NCI-H2029 (cell line): ENCODE results near the gene SPAG7.

Experiments used
- DNase-seq: peaks from one replicate; lab custom pipeline; 2025; lab: John Stamatoyannopoulos, UW

SPAG7 gene

DNA sequence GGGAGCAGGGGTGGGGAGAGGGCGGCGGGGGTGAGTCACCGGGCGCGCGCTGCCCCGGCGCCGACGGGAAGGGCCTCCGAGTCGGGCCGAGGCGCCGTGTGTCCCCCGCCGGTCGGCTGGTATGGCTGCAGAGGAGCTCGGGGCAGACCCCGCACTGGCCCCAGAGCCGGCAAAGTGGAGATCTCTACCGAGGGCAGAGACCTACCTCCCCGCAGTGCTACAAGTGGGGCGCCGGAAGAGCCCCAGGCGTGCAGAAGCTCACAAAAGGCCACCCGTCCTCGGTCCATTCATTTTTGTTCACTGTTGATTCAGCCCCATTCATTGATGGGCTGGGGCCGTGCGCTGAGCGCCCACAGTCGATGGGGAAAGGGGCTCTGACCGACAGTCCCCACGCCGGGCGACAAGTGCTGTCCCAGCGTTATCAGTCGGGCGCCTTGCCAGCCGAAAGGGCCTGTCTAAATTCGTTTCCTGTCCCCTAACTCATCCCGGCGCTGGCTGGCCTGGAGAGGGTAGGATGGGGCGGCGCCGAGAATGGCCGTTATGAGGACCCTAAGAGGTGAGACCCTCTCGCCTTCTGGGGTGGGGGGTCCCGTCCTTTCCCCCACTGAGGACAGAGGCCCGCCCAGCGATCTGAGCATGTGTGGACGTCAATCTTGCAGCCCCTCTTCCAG is 17.4 kb downstream of the SPAG7 start:
- peak; percentile 31 for DNase-seq

DNA sequence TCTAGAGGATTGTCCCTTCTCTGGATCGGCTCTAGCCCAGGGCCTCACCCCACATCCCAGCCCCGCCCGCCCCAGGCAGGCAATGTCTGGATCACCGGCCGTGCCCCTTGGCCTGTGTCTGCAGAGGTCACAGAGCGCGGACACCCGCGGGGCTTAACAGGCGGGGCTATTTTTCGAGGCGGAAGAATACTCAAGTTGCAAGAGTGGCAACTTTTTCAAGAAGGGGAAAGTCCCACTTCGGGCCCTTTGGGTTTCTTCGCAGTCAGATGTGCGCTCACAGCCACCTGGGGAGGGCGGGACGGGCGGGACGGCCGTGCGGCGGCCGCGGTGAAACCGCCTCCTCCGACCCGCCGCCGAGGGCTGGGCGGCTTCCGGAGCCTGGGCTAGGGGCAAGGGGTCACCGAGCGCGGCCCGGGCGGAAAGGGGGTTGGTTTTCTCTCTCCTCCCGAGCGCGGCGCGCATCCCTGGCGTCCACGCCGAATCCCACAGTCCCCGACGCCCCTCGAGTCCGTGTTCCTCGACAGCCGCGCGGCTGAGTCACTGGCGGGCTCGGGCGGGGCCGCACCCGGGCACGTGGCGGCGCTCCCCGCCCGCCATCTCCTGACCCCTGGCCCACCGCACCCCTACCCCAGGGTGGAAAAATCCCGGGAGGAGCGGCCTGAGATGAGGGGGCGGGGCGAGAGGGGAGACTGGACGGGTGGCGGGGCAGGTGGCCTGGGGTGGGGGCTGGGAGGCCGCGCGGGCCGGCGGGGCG is 18.1 kb downstream of the SPAG7 start:
- DNase-seq = no peak

DNA sequence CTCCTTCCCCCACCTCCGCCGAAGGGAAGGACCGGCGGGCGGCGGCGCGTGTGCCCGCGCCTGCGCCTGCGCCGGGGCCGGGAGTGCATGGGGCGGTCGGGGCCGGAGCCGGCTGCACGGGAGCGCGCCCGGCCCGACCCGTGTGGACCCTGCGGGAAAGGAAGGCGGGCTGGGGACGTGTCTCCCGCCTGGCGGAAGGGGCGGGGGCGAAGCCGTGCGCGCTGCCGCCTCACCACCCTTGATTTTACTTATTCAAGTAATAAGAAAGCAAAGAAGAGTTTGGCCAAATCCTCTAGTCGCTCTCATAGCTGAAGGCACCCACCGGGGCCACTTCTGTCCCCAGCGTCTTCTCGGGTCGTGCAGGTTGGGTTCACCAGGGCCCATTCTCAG is 18.7 kb downstream of the SPAG7 start:
- DNase-seq = peak; percentile 69

DNA sequence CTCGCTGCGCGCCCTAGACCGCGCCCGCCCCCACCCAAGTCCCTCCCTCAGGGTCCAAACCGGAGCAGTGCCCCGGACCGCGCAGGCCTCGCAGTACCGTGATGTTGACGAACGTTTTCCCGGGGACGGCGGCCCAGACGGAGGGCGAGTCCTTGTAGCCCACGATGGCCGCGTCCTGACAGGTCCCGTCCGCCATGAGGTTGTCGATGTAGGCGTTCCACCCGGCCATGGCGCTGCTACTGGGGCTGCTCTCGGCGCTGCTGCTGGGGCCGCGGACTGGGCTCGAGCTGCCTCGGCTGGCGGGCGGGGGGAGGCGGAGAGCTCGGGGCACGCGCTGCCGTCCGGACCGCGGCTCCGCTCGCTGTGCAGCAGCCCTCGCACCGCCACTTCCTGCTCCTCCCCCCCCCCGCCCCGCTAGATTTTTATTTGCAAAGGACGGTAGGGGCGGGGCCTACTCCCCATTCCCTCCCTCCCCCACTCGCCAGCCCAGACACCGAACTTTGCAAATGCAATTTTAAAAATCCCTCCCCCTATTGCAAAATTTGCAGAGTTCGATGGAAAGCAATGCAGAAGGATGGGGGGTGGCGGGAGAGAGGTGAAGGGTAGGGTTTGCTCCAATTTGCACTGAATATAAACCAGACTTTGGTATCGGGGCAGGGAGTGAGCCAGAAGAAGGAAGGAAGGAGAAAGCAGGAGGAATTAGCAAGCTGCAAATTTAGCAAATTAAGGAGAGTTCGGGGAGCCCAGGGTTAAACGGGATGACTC is 19.3 kb downstream of the SPAG7 start, which contains the start of gene PFN1:
TSS of gene PFN1 (minus strand) at position 365 of the 765 bp plus-strand sequence. CDS start at position 229, 136 bp downstream.
- peak; percentile 69 for DNase-seq

DNA sequence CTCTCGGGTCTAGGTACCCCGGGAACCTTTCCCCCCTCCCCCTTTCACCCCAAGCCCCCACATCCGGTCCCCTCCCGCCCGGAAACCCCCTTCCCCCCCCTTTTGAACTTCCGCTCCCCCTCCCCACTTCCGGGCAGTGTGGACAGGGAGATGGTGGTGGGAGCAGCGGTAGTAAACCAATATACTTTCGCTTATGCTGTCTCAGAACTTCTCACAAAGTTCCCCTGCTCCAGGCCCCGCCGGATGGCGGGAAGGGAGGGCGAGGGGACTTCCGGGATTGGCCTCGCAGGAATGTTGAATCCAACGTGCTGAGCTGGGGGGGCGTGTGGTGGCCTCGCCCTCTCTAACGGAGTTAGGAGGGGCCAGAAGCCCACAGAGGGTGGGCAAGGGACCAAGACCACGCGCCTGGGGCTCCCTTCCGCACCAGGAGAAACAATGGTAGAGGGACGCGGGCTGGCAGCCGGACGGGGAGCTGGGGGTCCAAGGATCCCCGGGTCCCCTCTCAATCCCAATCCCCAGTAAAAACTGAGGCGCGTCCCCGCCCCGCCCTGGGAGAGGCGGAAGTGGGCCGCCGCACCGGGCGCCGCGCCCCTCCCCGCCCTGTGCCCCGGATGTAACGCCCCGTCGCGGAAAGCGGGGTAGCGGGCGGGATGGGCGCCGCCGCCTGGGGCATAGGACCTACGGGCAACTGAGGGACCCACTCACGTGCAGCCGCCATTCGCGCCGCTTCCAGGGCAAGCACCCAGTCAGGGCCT is 20.0 kb downstream of the SPAG7 start:
- DNase-seq = no peak

DNA sequence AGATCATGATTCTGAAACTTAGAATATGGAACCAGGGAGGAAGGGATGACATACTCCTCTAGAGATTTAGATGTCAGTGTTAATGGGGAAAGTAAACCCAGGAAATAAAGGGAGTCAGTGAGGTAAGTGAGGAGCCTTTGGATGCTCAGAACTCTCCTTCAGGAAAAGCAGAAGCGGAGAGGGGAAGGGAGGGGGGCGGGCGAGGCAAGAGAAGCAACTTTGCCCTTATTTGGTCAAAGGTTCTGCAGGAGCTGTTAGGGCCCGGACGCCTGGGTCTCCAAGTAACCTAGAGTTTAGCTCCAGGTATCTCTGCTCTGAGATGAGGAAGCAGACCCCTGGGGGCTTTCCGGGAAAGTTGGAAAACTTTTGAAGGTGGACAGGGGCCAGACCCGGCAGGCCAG is 20.6 kb downstream of the SPAG7 start:
- DNase-seq = no peak

DNA sequence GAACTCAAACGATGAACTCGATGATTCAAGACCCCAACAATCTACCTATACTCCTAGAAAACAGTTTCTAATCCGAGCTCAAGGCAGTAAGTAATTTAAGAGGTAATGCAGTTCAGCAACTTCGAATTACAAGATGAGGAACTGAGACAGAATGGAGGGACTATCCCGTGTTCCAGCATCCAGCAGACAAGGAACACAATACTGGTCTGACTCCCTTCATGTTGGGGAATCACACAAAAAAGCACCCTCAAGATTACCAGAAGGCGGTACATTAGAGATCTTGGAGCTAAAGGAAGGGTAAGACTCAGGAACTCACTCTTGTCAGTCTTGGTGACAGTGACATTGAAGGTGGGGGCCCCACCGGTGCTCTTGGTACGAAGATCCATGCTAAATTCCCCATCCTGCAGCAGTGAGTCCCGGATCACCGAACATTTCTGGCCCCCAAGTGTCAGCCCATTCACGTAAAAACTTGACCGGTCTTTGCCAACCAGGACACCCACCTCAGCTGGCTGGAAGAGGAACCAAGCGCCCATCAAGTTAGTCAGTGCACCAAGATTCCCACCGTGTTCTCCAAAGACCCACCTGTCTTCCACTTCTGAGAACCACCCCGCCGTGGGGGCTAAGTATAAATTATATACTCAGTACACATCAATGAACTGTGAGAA is 21.2 kb downstream of the SPAG7 start:
- no peak for DNase-seq

DNA sequence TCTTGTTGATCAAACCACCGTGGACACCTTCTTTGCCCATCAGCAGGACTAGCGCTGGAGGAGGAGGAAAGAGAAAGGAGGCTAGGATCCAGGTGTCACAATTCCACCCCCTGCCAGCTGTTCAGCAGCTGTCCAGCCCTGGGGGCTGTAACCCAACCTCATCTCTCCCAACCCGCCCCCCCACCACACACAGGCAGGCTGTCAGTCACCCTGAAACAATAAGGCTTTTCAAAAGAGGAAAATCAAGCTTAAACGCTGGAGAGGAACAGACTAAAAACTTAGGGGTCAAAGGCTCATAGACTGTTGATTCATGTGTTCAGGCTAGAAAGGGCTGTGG is 21.7 kb downstream of the SPAG7 start:
- no peak for DNase-seq

DNA sequence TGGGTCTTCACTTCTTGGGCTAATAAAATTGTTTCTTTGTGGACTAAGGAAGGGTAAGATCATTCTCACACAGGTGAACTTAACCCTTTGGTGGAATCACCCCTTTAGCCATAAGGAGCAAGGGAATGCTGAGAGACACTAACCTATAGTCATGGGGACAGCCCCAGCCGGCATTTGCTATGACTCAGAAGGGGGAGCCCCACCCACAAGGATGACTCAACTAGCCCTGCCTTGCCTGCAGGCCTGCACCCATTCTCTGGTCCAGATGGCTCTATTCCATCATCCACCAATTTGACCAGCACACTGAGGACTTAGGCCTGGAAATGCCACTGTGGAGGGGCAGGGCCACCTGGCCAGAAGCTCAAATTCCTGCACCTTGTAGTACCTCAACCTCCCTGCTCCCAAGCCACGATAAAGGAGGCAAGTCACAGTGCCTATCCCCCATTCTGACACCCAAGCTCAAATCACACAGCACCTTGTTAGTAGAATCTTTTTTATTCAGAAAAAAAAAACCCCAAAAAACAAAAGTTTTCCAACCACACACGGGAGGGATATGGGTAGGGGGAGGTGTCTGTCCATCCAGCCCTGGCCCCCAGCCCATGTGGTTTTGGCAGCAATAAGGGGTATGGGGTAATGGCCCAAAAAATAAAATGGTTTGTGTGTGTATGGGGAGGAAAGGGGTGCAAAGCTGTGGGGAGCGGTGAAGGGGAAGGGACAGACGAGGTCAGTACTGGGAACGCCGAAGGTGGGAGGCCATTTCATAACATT is 22.3 kb downstream of the SPAG7 start:
- DNase-seq = no peak

DNA sequence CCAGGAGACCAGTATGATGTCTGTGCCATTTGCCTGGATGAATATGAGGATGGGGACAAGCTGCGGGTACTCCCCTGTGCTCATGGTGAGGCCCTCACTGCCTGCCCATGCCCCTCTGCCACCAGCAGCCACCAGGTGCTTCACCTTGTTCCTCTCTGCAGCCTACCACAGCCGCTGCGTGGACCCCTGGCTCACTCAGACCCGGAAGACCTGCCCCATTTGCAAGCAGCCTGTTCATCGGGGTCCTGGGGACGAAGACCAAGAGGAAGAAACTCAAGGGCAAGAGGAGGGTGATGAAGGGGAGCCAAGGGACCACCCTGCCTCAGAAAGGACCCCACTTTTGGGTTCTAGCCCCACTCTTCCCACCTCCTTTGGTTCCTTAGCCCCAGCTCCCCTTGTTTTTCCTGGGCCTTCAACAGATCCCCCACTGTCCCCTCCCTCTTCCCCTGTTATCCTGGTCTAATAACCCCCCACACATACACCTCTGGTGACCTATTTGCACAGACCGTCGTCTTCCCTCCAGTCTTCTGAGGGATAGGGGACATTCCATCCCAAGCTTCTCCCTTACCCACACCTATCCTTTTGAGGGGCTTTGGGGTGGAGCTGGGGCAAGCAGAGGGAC is 23.0 kb downstream of the SPAG7 start:
- DNase-seq = no peak

DNA sequence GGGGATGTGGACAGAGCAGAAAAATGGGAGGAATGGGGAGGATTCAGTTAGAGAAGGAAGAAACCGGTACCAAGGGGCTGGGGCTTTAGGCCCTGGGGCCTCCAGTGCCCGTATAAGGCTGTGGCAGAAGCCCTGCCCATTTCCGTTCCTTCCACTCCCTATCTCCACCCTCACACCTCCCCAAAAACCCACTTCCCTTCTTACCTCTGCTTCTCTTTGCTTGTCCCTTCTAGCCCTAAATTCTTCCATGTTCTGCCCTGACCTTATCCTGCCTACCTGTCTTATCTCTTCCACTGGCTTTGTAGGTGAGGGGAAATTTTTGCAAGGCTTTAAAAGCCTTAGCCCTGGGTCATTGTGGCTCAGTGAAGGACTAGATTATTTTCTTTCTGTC is 23.5 kb downstream of the SPAG7 start:
- no peak for DNase-seq

DNA sequence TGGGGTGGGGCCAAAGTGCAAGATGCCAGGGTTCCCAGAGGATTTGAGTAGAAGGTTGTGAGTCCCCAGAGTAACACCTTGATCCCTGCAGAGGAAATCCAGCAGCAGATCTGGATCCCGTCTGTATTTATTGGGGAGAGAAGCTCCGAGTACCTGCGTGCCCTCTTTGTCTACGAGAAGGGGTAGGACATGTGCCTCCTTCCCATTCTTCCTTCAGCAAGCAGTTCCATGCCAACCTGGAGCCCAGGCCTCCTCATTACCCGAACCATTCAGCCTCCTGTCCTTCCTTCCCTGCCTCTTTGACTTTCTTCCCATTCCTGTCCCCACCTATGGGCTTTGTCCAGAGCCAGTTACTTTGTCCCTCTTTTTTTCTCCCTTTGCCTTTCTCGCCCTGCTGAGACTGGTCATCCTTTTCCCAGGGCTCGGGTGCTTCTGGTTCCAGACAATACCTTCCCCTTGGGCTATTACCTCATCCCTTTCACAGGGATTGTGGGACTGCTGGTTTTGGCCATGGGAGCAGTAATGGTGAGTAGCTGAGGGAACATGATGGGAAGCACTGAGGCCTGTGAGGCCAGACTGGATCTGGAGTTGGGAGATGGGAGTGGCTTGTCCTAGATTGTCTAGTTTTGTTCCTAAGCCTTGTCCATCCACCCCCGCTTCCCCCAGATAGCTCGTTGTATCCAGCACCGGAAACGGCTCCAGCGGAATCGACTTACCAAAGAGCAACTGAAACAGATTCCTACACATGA is 24.7 kb downstream of the SPAG7 start:
- no peak for DNase-seq

DNA sequence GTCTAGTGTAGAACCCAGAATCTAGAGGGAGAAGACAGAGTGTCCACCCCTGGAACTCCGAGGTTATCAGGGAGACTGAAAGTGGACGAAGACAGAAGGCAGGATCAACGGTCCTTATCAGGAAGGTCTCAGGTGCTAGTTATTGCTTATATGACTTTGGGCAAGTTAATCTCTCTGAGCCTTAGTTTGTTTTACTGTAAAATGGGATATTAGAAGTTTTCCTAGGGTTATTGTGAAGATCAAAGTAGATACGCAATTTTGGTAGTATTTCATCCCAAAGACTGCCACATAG is 26.4 kb downstream of the SPAG7 start:
- DNase-seq = no peak

DNA sequence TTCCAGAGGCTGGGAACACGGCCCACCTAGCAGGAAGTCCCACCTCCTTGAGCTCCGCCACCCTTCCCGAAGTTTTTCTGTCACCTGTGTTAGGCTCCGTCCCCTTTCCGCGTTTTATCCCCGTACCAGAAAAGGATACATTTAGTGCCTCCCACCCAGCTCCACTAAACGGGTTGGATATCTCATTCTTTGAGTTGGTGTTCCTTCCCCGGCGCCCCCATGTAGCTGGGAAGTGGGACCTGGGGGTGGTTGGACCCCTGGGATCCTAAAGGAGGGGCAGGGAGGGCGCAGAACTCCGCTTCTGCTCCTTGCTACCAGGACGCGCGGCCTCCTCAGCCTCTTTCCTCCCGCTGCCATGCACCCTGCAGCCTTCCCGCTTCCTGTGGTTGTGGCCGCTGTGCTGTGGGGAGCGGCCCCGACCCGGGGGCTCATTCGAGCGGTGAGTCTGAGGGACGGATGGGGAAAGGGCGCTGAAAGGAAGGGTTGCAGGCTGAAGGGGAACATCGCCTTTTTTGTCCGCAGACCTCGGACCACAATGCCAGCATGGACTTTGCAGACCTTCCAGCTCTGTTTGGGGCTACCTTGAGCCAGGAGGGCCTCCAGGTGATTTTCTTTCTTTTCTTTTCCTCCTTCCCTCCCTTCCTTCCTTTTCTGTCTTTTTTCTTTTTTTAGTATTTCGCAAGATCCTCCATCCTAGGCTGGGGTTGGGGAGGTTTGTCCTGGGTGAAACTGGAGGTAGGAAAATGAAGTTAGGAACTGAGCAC is 26.9 kb downstream of the SPAG7 start:
- no peak for DNase-seq

DNA sequence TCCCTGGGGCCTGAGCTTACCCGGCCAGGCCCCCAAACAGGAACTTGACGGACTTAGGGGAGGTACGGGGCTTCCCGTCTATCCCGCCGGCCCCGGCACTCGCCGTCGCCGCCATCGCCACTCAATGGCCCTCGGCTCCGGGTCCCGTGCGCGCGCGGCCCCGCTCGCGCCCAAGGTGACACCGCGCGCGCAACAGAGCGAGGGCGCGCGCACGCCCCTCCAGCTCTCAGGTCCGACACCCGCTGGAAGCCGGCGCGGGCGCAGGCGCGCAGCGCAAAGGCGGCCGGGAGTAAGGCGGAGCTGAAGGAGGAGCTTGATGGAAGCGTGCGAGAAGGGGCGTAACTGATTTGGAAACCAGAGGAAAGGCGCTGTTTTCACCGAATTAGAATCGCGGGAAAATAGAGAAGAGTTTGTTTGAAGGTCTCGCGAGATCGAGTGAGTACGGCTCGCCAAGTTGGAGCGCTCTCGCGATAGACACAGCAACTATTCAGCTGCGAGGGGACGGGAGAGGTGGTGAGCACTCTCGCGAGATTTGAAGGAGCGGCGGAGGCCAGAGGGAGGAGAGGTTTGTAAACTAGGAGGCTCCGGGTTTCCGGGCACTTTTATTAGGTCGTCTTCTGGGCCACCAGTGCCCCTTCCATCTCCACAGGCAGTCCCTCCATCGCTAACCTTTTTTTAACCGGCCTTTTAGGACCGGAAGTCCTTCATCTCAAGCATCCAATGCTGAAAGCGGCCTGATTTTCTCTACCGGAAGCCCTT is 27.6 kb downstream of the SPAG7 start, which contains the start of the genes RNF167 and SLC25A11:
TSS of gene RNF167 (plus strand) at position 473 of the 759 bp plus-strand sequence. CDS start 642 bp downstream, outside the sequence.
TSS of gene SLC25A11 (minus strand) at position 251 of the 759 bp plus-strand sequence. CDS start at position 115, 136 bp downstream.
- peak; percentile 93 for DNase-seq

DNA sequence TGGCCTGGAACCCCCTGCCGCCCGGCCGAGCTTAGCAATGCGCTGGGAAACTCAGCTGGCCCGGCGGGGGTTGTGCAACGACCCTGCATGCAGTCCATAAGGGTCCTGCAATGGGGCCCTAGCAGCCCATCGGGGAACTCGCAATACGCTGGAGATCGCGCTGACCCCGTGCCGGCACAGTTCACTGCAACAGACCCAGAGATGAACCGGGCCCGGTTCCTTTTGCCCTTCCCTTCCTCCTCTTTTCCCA is 28.1 kb downstream of the SPAG7 start:
- no peak for DNase-seq

DNA sequence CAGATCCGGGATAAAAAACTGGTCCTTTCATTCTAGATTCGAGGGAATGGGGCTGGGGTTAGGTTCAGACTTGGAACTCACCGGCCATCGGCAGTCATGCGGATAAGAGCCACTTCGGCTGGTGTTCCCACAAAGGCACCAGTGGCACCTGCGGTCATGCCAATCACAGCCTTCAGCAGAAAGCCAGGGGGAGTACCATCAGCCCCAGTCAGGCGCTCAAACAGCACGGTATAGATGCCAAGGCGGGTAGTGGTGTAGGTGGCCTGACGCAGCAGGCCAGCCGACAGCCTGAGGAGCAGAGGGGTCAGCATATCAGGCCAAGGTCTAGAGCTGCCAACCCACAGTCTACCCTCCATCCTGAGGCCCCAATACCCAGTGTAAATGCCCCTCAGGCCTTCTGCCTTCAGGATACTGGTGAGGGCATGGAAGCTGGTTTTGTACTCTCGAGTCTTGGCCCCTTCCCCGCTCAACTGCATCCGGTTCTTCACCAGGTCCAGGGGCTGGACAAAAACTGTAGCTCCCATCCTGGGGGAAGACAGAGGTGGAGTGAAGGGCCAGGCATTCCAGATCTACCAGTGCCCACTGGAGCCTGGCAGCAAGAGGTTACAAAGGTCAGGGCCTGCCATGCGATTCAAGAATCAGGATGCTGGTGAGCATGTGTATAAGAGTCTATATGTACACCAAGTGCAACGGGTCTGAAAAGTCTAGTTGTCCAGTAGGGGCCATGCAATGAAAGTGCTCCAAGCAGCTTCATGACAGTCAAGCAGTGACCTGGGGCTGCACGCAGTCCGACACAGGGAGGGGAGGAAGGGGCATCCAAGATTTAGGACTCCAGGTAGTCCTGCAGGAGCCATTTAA is 28.7 kb downstream of the SPAG7 start:
- DNase-seq = no peak
